HK-2 (cell line): ENCODE data around the gene ANKRD11.
"Not testable (repeated sequence)": the region's sequence is repeated elsewhere in the genome, so short reads cannot be mapped to it uniquely, and the experiment has no call there.

Source experiments
- DNase-seq: peaks from one replicate; pipeline ENCODE4 v3.0.0-alpha.2; 2018; ENCODE audit not compliant: unreplicated experiment

ANKRD11 gene

GRCh38 chr16:89314854-89315253 is 175.5 kb downstream of the ANKRD11 start:
- no peak for DNase-seq

- no peak for DNase-seq
Measured at GRCh38 chr16:89314357-89314756, 176.0 kb downstream of the ANKRD11 start.

GRCh38 chr16:89313583-89313982 is 176.8 kb downstream of the ANKRD11 start:
- DNase-seq, result no peak

GRCh38 chr16:89312598-89313299 is 177.6 kb downstream of the ANKRD11 start:
- DNase-seq, result no peak

- no peak for DNase-seq
Measured at GRCh38 chr16:89312194-89312593, 178.2 kb downstream of the ANKRD11 start.

- DNase-seq, result no peak
Measured at GRCh38 chr16:89311636-89312035, 178.7 kb downstream of the ANKRD11 start.

GRCh38 chr16:89309438-89310122 is 180.8 kb downstream of the ANKRD11 start:
- DNase-seq, result no peak

GRCh38 chr16:89308391-89309333 is 181.7 kb downstream of the ANKRD11 start:
- no peak for DNase-seq

- DNase-seq, result no peak
Measured at GRCh38 chr16:89307421-89307805, 182.9 kb downstream of the ANKRD11 start.

- DNase-seq, result not testable (repeated sequence)
Measured at GRCh38 chr16:89306457-89307420, 183.6 kb downstream of the ANKRD11 start.

- DNase-seq, result no peak
Measured at GRCh38 chr16:89304941-89305705, 185.2 kb downstream of the ANKRD11 start.

GRCh38 chr16:89304181-89304851 is 186.0 kb downstream of the ANKRD11 start:
- DNase-seq, result no peak

GRCh38 chr16:89303617-89304016 is 186.7 kb downstream of the ANKRD11 start:
- DNase-seq, result no peak

GRCh38 chr16:89300976-89301360 is 189.4 kb downstream of the ANKRD11 start:
- no peak for DNase-seq

- no peak for DNase-seq
Measured at GRCh38 chr16:89300311-89300975, 189.9 kb downstream of the ANKRD11 start.

- not testable (repeated sequence) for DNase-seq
Measured at GRCh38 chr16:89299357-89300111, 190.8 kb downstream of the ANKRD11 start.

GRCh38 chr16:89298623-89299225 is 191.6 kb downstream of the ANKRD11 start:
- DNase-seq, result no peak

GRCh38 chr16:89297910-89298545 is 192.3 kb downstream of the ANKRD11 start:
- no peak for DNase-seq
